ENCODE data around the gene ABCA10.
A peak's percentile ranks its signal among the peaks of the same experiment; 100 is the strongest.
"Not testable (repeated sequence)": the region's sequence is repeated elsewhere in the genome, so short reads cannot be mapped to it uniquely, and the experiment has no call there.

Gene ABCA10

DNA sequence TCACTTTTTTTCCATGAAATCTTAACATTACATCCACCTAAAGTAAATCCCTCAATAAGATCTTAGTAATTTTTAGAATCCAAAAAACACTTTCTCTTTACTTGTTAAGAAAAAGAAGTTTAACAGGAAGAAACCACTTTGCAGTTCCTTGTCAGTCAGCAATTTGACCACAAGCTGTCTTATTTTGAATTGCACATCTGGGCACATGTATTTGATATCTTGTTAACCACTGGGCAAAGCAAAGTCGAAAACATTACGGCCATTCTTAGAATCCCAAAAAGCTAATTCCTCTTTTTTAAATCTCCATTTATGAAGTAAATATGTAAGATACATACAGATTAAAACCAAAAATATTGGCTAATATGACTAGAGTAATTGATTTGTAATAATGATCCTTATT is 1.1 kb downstream of the ABCA10 start:
- DNase-seq (ENCODE audit: low read depth) = no peak

- DNase-seq (ENCODE audit: low read depth) = no peak
Observed at GRCh38 chr17:69223809-69224208, 4.8 kb downstream of the ABCA10 start.

- no peak for DNase-seq (ENCODE audit: low read depth)
Observed at GRCh38 chr17:69222707-69223258, 5.8 kb downstream of the ABCA10 start.

- DNase-seq (ENCODE audit: low read depth) = no peak
Observed at GRCh38 chr17:69220098-69220497, 8.5 kb downstream of the ABCA10 start.

DNA sequence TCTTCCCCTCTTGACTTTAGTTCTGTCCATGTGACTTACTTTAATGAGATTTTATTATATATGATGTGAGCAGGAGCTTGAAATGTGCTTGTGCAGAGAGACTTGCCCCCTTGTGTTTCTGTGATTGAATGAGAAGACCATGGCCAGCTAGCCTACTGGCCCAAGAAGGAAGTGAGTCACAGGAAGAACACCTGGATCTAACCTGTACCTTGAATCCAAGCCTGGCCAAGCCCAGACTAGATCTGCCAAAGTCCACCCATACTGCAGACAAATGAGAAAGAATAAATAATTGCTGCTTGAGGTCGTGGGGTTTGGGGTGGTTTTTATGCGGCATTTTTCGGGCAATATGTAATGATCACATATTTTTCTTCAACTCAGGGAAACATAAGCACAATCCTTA is 9.6 kb downstream of the ABCA10 start:
- no peak for DNase-seq (ENCODE audit: low read depth)

- DNase-seq (ENCODE audit: low read depth) = no peak
Observed at GRCh38 chr17:69213059-69213813, 15.4 kb downstream of the ABCA10 start.

DNA sequence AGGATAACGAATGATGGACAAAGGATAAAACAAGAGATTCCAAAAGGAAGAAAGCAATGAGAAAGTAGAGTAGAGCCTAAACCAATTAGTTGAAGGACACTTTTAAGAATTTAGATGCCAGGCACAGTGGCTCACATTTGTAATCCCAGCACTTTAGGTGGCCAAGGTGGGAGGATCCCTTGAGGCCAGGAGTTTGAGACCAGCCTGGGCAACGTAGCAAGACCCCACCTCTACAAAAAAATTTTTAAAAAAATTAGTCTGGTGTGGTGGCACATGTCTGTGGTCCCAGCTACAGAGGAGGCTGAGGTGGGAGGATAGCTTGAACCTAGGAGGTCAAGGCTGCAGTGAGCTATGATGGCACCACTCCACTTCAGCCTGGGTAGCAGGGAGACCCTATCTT is 20.0 kb downstream of the ABCA10 start:
- no peak for DNase-seq (ENCODE audit: low read depth)

DNA sequence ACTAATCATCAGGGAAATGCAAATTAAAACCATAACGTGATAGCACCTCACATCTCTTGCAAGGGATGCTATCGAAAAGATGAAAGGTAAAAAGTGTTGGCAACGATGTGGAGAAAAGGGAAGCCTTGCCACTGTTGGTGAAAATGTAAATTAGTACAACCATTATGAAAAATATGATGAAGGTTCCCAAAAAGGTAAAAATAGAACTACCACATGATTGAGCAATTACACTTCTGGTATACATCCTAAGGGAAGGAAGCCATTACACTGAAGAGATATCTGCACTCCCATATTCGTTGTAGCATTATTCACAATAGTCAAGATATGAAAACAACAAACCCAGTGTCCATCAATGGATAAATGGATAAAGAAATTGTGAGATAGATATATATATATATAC is 21.5 kb downstream of the ABCA10 start:
- DNase-seq (ENCODE audit: low read depth) = no peak

DNA sequence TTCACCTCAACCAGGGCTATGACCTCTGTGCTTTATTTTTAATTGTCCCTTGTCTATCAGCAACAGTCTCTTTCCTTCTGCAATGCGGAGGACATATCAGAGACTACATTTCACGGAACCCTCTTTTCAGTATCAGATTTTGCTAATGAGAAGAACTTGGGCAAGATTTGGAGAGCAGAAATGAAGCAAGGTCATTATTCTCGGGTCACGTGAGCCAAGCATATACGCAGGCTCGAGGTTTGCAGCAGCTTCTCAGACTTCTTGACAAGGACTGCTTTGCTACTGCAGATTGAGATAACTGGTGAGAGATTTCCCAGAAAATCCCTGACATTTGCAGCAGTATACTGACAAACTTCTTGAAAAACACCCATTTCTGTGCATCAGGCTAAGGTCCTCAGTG is 30.4 kb downstream of the ABCA10 start:
- no peak for DNase-seq (ENCODE audit: low read depth)

GRCh38 chr17:69196105-69196653 is 32.4 kb downstream of the ABCA10 start:
- DNase-seq (ENCODE audit: low read depth) = not testable (repeated sequence)

- DNase-seq (ENCODE audit: low read depth) = no peak
Observed at GRCh38 chr17:69192754-69193153, 35.9 kb downstream of the ABCA10 start.

DNA sequence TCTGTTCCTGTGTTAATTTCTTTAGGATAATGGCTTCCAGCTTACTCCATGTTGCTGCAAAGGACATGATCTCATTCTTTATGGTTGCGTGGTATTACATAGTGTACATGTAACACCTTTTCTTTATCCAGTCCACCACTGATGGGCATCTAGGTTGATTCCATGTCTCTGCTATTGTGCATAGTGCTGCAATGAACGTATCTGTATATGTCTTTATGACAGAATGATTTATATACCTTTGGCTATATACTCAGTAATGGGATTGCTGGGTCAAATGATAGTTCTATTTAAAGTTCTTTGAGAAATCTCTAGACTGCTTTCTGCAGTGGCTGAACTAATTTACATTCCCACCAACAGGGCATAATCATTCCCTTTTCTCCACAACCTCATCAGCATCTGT is 39.8 kb downstream of the ABCA10 start:
- DNase-seq (ENCODE audit: low read depth) = no peak

DNA sequence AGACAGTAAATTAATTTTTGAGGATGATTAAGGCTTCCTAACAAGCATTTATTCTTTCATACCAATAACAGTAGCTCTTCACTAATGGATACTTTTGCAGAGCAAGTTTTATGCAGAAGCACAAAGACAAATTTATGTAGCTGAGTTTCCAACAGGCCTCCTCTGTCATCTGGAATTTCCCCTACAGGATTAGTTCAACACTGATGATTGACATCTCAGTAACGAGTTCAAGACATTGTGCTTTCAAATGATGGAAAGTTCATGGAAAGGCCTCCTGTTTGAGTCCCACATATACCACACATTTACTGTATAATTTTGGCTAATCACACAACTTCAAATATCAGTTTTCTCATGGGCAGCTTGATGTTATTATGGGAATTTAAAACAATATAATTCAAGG is 40.6 kb downstream of the ABCA10 start:
- no peak for DNase-seq (ENCODE audit: low read depth)

GRCh38 chr17:69187294-69187693 is 41.3 kb downstream of the ABCA10 start:
- no peak for DNase-seq (ENCODE audit: low read depth)

DNA sequence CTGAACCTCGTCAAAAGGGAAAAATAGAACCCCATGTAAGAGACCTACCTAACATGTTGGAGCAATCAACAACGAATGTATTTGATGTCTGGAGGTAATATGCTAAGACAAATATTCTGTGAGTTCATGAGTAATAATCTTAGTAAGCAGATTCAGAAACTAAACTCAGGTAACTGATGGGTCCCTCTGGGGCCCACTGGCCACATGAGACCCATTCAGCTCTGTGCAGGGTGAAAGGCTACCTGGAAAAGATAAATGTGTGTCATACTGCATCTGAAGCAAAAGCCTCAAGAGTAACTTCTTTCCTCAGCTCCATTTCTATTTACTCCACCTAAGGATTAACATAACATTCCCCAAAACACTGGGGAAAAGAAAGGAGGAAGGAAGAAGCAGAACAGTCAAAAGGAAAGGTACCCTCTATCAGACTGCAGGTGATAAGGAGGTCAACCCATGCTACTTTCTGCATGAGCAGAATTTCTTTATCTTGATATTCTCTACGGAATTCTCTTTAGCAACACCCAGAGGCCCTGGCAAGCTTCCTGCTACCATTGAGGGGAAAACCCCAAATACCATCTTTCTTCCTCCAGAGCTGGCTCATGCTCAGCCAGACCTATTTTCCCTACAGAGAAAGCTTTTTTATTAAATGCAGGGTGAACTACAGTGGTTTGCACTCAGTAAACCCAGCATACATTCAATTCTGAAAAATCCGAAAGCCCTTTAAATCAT is 49.2 kb downstream of the ABCA10 start:
- peak; percentile 31 for DNase-seq (ENCODE audit: low read depth)

- no peak for DNase-seq (ENCODE audit: low read depth)
Observed at GRCh38 chr17:69176457-69176795, 52.2 kb downstream of the ABCA10 start.

- peak; percentile 43 for DNase-seq (ENCODE audit: low read depth)
Observed at GRCh38 chr17:69175625-69176456, 52.8 kb downstream of the ABCA10 start.

- DNase-seq (ENCODE audit: low read depth) = no peak
Observed at GRCh38 chr17:69175262-69175624, 53.4 kb downstream of the ABCA10 start.

- no peak for DNase-seq (ENCODE audit: low read depth)
Observed at GRCh38 chr17:69173118-69173517, 55.5 kb downstream of the ABCA10 start.

- no peak for DNase-seq (ENCODE audit: low read depth)
Observed at GRCh38 chr17:69170377-69170776, 58.2 kb downstream of the ABCA10 start.

- not testable (repeated sequence) for DNase-seq (ENCODE audit: low read depth)
Observed at GRCh38 chr17:69168642-69169041, 60.0 kb downstream of the ABCA10 start.

DNA sequence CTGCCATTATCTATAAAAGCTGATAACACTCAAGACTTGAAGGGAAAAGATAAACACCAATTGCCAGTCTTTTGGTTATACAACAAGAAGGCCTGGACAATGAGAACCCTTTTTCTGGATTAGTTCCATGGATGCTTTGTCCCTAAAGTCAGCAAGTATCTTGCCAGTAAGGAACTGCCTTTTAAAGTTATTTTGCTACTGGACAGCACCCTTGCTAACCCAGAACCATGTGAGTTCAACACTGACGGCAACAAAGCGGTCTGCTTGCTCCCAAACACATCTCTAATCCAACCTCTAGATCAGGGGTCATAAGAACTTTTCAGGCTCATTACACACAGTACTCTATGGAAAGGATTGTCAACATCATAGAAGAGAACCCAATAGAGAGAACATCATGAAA is 61.7 kb downstream of the ABCA10 start:
- DNase-seq (ENCODE audit: low read depth) = no peak
